HG03039 (cell line): ENCODE measurements around the gene CDC20.

ENCODE experiments used
- ATAC-seq: cut with Tn5 transposase; IDR thresholded peaks from one replicate; pipeline ENCODE4 v1.9.1; 2021; ENCODE audit warnings: mild to moderate bottlenecking, moderate library complexity; ENCODE audit not compliant: unreplicated experiment

The CDC20 gene

GRCh38 chr1:43358746-43359693 lies at the start of gene CDC20:
Gene CDC20, plus strand, starts transcription at chr1:43358981. Its CDS starts 235 bp downstream, at chr1:43359216.
- peak; percentile 87 for ATAC-seq

DNA sequence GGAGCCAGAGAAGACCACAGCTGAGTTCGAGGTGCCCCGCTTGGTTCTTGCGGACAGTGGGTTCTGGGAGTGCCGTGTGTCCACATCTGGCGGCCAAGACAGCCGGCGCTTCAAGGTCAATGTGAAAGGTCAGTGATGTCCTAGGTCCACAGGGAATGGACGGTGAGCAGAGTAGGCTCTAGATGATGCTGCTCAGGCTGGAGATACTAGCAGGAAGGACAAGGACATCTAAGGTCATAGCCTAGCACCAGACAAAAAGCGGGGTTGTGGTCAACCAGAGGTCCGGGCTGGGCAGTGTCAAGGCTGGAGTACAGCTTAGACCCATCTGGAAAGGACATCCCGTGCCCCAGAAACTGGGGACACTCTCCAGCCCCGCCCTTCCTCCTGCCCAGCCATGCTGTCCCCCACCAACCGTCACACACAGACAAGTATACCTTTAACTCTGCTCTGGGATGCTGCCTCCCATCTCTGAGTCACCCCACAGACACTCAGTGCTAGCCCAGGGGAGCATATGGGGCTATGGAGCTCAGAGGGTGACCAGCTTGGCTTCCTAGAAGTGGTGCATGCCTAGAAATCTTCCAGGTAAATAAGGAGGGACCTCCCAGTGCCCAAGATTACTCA lies 49.3 kb upstream of the CDC20 start:
- ATAC-seq = no peak

- no peak for ATAC-seq
These were observed 47.3 kb upstream of the CDC20 start for GRCh38 chr1:43311521-43311920.

DNA sequence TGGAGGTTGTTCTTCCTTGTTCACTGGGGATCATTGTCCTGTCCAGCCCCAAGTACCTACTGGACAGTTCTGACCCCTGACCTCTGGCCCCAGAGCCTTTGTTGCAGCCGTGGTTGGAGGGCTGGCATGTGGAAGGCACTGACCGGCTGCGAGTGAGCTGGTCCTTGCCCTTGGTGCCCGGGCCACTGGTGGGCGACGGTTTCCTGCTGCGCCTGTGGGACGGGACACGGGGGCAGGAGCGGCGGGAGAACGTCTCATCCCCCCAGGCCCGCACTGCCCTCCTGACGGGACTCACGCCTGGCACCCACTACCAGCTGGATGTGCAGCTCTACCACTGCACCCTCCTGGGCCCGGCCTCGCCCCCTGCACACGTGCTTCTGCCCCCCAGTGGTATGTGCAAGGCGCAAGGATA lies 46.6 kb upstream of the CDC20 start:
- ATAC-seq = no peak

DNA sequence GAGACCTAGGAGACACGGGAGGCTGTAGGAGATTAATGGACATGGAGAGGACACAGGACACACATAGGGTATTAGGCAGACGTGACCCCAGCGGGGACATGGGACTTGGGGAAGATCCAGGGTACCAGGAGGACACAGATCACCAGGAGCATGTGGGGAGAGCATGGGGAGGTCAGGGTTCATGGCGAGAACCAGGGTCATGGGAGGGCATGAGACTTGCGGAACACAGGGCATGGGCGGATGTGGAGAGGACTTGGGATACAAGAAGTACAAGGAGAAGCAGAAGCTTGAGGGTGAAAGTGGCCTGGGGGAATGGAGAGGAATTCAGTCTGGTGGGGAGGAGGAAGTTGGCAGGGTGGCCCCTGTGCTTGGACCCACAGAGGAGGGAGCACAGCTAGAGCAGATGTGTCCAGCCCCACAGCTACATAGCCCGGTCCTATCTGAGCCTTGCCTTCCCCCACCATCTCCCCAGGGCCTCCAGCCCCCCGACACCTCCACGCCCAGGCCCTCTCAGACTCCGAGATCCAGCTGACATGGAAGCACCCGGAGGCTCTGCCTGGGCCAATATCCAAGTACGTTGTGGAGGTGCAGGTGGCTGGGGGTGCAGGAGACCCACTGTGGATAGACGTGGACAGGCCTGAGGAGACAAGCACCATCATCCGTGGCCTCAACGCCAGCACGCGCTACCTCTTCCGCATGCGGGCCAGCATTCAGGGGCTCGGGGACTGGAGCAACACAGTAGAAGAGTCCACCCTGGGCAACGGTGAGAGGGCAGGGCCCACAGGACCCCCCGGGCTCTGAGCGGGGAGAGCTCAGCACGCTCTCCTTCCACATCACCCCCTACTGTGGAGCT lies 45.9 kb upstream of the CDC20 start:
- ATAC-seq = no peak

DNA sequence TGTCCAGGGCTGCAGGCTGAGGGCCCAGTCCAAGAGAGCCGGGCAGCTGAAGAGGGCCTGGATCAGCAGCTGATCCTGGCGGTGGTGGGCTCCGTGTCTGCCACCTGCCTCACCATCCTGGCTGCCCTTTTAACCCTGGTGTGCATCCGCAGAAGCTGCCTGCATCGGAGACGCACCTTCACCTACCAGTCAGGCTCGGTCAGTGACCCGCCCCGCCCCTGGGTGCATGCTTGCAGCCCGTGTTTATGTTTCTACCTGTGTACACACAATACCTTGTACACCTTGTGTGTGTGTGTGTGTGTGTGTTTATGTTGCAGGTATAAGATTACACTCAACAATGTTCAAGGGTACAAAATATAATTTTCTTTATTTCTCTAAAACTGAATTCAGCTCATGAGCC lies 45.0 kb upstream of the CDC20 start:
- no peak for ATAC-seq

- ATAC-seq = no peak
These were observed 44.5 kb upstream of the CDC20 start for GRCh38 chr1:43314233-43314632.

GRCh38 chr1:43315481-43315880 lies 43.3 kb upstream of the CDC20 start:
- ATAC-seq = no peak

DNA sequence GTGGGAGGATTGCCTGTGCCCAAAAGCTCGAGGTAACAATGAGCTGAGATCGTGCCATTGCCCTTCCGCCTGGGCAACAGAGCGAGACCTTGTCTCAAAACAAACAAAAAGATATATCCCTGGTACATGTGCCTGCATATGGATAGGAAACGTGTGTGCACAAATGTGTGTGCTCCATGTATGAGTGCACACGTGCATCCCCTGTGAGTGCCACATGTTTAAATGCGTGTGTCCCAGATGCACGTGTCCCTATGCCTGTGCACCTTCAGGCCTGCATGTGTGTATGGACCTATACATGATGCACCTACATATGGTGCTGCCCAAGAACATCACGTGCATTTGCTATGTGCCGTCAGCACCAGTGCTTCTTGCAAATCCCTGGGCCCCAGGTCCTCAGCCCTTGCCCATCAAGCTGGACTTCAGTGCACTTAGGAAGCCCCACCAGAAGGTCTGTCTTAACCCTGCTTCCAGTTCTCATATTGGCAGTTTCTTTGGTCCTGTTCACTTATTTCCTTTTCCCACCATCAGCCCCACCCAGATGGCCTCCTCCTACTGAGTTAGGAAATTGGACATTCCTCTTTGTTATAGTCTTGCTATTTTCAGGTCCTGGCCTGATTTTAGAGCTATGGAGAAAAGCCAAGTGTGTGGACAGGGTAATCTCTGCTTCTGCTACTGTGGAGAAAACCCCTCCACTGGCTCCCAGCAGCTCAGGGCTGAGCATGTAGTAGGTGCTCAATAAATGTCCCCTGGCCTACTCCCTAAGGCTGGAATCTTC lies 42.6 kb upstream of the CDC20 start:
- no peak for ATAC-seq

- ATAC-seq = no peak
These were observed 41.9 kb upstream of the CDC20 start for GRCh38 chr1:43316738-43317520.

GRCh38 chr1:43317817-43318471 lies 40.8 kb upstream of the CDC20 start:
- ATAC-seq = no peak

- no peak for ATAC-seq
These were observed 40.0 kb upstream of the CDC20 start for GRCh38 chr1:43318831-43319230.

GRCh38 chr1:43319288-43319687 lies 39.5 kb upstream of the CDC20 start:
- ATAC-seq = no peak

GRCh38 chr1:43319766-43320165 lies 39.0 kb upstream of the CDC20 start:
- ATAC-seq = no peak

- no peak for ATAC-seq
These were observed 37.4 kb upstream of the CDC20 start for GRCh38 chr1:43321331-43321891.

DNA sequence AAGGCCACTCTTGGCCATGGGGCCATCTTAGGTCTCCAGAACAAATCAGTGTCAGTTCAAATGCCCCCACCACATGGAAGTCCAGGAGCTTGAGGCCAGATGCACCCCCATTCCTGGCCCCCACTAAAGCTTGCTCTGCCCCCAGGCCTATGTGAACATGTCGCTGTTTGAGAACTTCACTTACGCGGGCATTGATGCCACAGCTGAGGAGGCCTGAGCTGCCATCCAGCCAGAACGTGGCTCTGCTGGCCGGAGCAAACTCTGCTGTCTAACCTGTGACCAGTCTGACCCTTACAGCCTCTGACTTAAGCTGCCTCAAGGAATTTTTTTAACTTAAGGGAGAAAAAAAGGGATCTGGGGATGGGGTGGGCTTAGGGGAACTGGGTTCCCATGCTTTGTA lies 36.3 kb upstream of the CDC20 start:
- no peak for ATAC-seq

DNA sequence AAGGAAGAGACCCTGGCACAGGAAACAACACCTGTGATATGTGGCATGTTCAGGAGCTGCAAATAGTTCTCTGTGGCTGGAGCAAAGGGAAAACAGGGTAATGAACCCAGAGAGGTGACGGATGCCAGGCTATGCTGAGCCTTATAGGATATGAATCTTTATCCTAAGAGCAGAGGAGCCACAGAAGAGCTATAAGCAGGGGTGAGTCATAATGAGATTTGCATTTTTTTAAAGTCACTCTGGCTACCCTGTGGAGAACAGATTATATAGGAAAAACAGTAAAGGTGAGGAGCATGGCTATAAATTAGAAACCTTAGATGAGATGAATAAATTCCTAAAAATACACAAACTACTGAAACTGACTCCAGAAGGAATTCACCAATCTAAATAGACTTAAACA lies 34.0 kb upstream of the CDC20 start:
- no peak for ATAC-seq

DNA sequence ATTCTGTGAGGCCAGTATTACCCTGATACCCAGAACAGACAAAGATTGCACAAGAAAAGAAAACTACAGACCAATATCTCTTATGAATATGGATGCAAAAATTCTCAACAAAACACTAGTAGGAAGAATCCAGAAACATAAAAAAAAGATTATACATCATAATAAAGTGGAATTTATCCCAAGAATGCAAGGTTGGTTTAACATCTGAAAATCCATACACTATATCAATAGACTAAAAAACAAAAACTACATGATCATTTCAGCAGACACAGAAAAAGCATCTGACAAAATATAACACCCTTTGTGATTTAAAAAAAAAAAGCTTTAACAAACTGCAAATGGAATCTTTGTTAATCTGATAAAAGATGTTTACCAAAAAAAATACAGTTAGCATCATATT lies 33.4 kb upstream of the CDC20 start:
- no peak for ATAC-seq
